ENCODE data around the gene BSDC1.

The BSDC1 gene

GRCh38 chr1:32364836-32365235, 29.4 kb downstream of the BSDC1 start:
- no peaks in the 10 kb centered on the region for H3K9me3 ChIP-seq (ENCODE audit: insufficient read depth, low read length)
- H4K20me1 ChIP-seq (ENCODE audit: low read depth, low read length), result no peaks in the 10 kb centered on the region
- H3K9me2 ChIP-seq (replicated peaks; ENCODE audit: insufficient read depth, low read length), result no peaks in the 10 kb centered on the region
- no peaks in the 10 kb centered on the region for H3K36me3 ChIP-seq (ENCODE audit: low read length)
- H3K27me3 ChIP-seq (ENCODE audit: low read length), result no peaks in the 10 kb centered on the region
- no peak overlapping the region for H3K27ac ChIP-seq (ENCODE audit: low read depth, low read length)
- H3K4me3 ChIP-seq (ENCODE audit: insufficient read depth, low read length, poor library complexity, severe bottlenecking), result no peak overlapping the region
- TF ChIP-seq EZH2phosphoT487 (conservative IDR thresholded peaks at IDR 0.05; ENCODE audit: low read length), result no peak
- TF ChIP-seq CTCF (IDR thresholded peaks at IDR 0.05; ENCODE audit: insufficient read depth, low read length, poor library complexity, severe bottlenecking), result no peak
- no peak overlapping the region for H3K9ac ChIP-seq (ENCODE audit: low read length)
- H3K79me2 ChIP-seq (ENCODE audit: insufficient read depth, low read length), result no peaks in the 10 kb centered on the region
- no peak overlapping the region for H2AFZ ChIP-seq (ENCODE audit: low read depth, low read length, severe bottlenecking)
- no peaks in the 10 kb centered on the region for H3F3A ChIP-seq (ENCODE audit: insufficient read depth)
- H3K4me2 ChIP-seq (ENCODE audit: low read depth, low read length, poor library complexity, severe bottlenecking), result no peak overlapping the region

GRCh38 chr1:32363713-32364112, 30.5 kb downstream of the BSDC1 start:
- no peaks in the 10 kb centered on the region for H3K79me2 ChIP-seq (ENCODE audit: insufficient read depth, low read length)
- H3K4me2 ChIP-seq (ENCODE audit: low read depth, low read length, poor library complexity, severe bottlenecking), result no peak overlapping the region
- no peaks in the 10 kb centered on the region for H3K27me3 ChIP-seq (ENCODE audit: low read length)
- no peak overlapping the region for H3K27ac ChIP-seq (ENCODE audit: low read depth, low read length)
- no peaks in the 10 kb centered on the region for H3K9me2 ChIP-seq (replicated peaks; ENCODE audit: insufficient read depth, low read length)
- no peaks in the 10 kb centered on the region for H3K9me3 ChIP-seq (ENCODE audit: insufficient read depth, low read length)
- H3K36me3 ChIP-seq (ENCODE audit: low read length), result no peaks in the 10 kb centered on the region
- H3F3A ChIP-seq (ENCODE audit: insufficient read depth), result no peaks in the 10 kb centered on the region
- TF ChIP-seq EZH2phosphoT487 (conservative IDR thresholded peaks at IDR 0.05; ENCODE audit: low read length), result no peak
- no peak for TF ChIP-seq CTCF (IDR thresholded peaks at IDR 0.05; ENCODE audit: insufficient read depth, low read length, poor library complexity, severe bottlenecking)
- H2AFZ ChIP-seq (ENCODE audit: low read depth, low read length, severe bottlenecking), result no peak overlapping the region
- no peak overlapping the region for H3K9ac ChIP-seq (ENCODE audit: low read length)
- H3K4me3 ChIP-seq (ENCODE audit: insufficient read depth, low read length, poor library complexity, severe bottlenecking), result no peak overlapping the region
- no peaks in the 10 kb centered on the region for H4K20me1 ChIP-seq (ENCODE audit: low read depth, low read length)

GRCh38 chr1:32362474-32363313, 31.5 kb downstream of the BSDC1 start, which contains the start of the genes FAM229A and TSSK3:
Gene FAM229A, minus strand, starts transcription at chr1:32362485. Its CDS starts 394 bp downstream, at chr1:32362091.
Gene TSSK3, plus strand, starts transcription at chr1:32362539. Its CDS starts 163 bp downstream, at chr1:32362702.
- Histone ChIP-seq H3K27ac (ENCODE audit: low read depth, low read length) (no peak within 1 kb of the TSS), H3K9me2 (replicated peaks; ENCODE audit: insufficient read depth, low read length) (no peaks in the 10 kb centered on the region), H3K36me3 (ENCODE audit: low read length) (no peaks in the 10 kb centered on the region), H3K27me3 (ENCODE audit: low read length) (no peaks in the 10 kb centered on the region), H4K20me1 (ENCODE audit: low read depth, low read length) (no peaks in the 10 kb centered on the region), H3K9ac (ENCODE audit: low read length) (no peak within 1 kb of the TSS), H3F3A (ENCODE audit: insufficient read depth) (no peaks in the 10 kb centered on the region), H3K9me3 (ENCODE audit: insufficient read depth, low read length) (no peaks in the 10 kb centered on the region), H2AFZ (ENCODE audit: low read depth, low read length, severe bottlenecking) (no peak within 1 kb of the TSS), H3K4me3 (ENCODE audit: insufficient read depth, low read length, poor library complexity, severe bottlenecking) (no peak within 1 kb of the TSS), H3K79me2 (ENCODE audit: insufficient read depth, low read length) (no peaks in the 10 kb centered on the region), H3K4me2 (ENCODE audit: low read depth, low read length, poor library complexity, severe bottlenecking) (no peak within 1 kb of the TSS)
- TF ChIP-seq CTCF (IDR thresholded peaks at IDR 0.05; ENCODE audit: insufficient read depth, low read length, poor library complexity, severe bottlenecking) (no peak), EZH2phosphoT487 (conservative IDR thresholded peaks at IDR 0.05; ENCODE audit: low read length) (no peak)

Data from SU-DHL-6 (cell line).